ENCODE results near the gene RBBP9. TPM values are rescaled to one million over a fixed set of nuclear protein-coding genes. Genes with fewer than 3 reads are reported as not detected.

The RBBP9 gene
- total and polyA plus RNA-seq, 2 of the 4 experiments (the other 2 are of a cell fraction): 4.8 to 31.4 TPM

GRCh38 chr20:18529041-18529440 is 32.0 kb upstream of the RBBP9 start:
- H4K5ac ChIP-seq (ENCODE audit: low read depth, low read length): no peak overlapping the region
- no peak overlapping the region for H3K27ac ChIP-seq (ENCODE audit: insufficient read depth, low read length)
- peaks cover 2% of the 10 kb centered on the region for H3K4me1 ChIP-seq (ENCODE audit: control insufficient read depth, insufficient read depth, low read length)
- no peaks in the 10 kb centered on the region for H3K9me3 ChIP-seq (ENCODE audit: control insufficient read depth, insufficient read depth, low read length)
- no peaks in the 10 kb centered on the region for H4K20me1 ChIP-seq (ENCODE audit: insufficient read depth, low read length)
- no peak overlapping the region for H3K23ac ChIP-seq (ENCODE audit: low read depth, low read length)
- in situ Hi-C loops (cut with MboI; ENCODE audit: low sequenced_read_pairs) (loop anchor here (25.0 kb wide), 2 partner anchors 108 to 1508 kb away; no protein-coding TSS in a partner anchor), intact Hi-C loops (cut with micrococcal nuclease) (no loop called here), dilution Hi-C loops (cut with HindIII; ENCODE audit: low sequenced_read_pairs, unreplicated experiment) (no loop called here)
- H2BK20ac ChIP-seq (ENCODE audit: low read depth, low read length): no peak overlapping the region
- no peak overlapping the region for H3K4me3 ChIP-seq (ENCODE audit: insufficient read depth, low read depth, low read length)
- no peak overlapping the region for H2AK9ac ChIP-seq (replicated peaks; ENCODE audit: low read depth, low read length, poor library complexity)
- no peak overlapping the region for H3K18ac ChIP-seq (ENCODE audit: low read depth, low read length)
- H3K36me3 ChIP-seq (ENCODE audit: control insufficient read depth, insufficient read depth, low read length): peaks cover 60% of the 10 kb centered on the region
- H4K91ac ChIP-seq (ENCODE audit: insufficient read depth, low read depth, low read length): no peak overlapping the region
- H3K27me3 ChIP-seq (ENCODE audit: control insufficient read depth, insufficient read depth, low read length): no peaks in the 10 kb centered on the region
- no peak overlapping the region for H3K4ac ChIP-seq (ENCODE audit: low read depth, low read length)
- CTCF ChIA-PET: no interaction called here
- no peak overlapping the region for H3K4me2 ChIP-seq (ENCODE audit: low read depth, low read length)
- TF ChIP-seq MAFK (IDR thresholded peaks at IDR 0.05; ENCODE audit: low read depth, low read length) (no peak), FOS (IDR thresholded peaks at IDR 0.05; ENCODE audit: low read depth, low read length) (no peak), RCOR1 (IDR thresholded peaks at IDR 0.05; ENCODE audit: insufficient replicate concordance, low read length) (no peak), SMC3 (IDR thresholded peaks at IDR 0.05; ENCODE audit: low read depth, low read length) (no peak), BHLHE40 (IDR thresholded peaks at IDR 0.05; ENCODE audit: low read depth, low read length) (no peak), USF2 (IDR thresholded peaks at IDR 0.05; ENCODE audit: low read depth, low read length) (no peak), RFX5 (IDR thresholded peaks at IDR 0.05; ENCODE audit: low read depth, low read length) (no peak), RAD21 (IDR thresholded peaks at IDR 0.05; ENCODE audit: low read length) (no peak), MXI1 (IDR thresholded peaks at IDR 0.05; ENCODE audit: borderline replicate concordance, low read depth, low read length) (no peak), POLR2A (IDR thresholded peaks at IDR 0.05; ENCODE audit: low read depth, low read length) (no peak)
- TF ChIP-seq, protein P1, sequence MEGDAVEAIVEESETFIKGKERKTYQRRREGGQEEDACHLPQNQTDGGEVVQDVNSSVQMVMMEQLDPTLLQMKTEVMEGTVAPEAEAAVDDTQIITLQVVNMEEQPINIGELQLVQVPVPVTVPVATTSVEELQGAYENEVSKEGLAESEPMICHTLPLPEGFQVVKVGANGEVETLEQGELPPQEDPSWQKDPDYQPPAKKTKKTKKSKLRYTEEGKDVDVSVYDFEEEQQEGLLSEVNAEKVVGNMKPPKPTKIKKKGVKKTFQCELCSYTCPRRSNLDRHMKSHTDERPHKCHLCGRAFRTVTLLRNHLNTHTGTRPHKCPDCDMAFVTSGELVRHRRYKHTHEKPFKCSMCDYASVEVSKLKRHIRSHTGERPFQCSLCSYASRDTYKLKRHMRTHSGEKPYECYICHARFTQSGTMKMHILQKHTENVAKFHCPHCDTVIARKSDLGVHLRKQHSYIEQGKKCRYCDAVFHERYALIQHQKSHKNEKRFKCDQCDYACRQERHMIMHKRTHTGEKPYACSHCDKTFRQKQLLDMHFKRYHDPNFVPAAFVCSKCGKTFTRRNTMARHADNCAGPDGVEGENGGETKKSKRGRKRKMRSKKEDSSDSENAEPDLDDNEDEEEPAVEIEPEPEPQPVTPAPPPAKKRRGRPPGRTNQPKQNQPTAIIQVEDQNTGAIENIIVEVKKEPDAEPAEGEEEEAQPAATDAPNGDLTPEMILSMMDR (conservative IDR thresholded peaks at IDR 0.05; ENCODE audit: low read depth, low read length): no peak
- no peak overlapping the region for H3K56ac ChIP-seq (ENCODE audit: extremely low read depth, insufficient read depth, low read length)
- peaks cover 10% of the 10 kb centered on the region for H3K9me1 ChIP-seq (ENCODE audit: insufficient read depth, low read length)
- no TSS peak for BruUV-seq (replicated peaks)
- POLR2A ChIA-PET (ENCODE audit: unreplicated experiment): interaction anchor here (0.6 kb wide), 1 partner anchor 81 kb away, joined by 3 read pairs; no protein-coding TSS in a partner anchor
- DNase-seq (no peak), ATAC-seq (ENCODE audit: low read depth) (no peak)
- H2AFZ ChIP-seq (replicated peaks; ENCODE audit: low read length, poor library complexity): no peak overlapping the region
- no peak overlapping the region for H3K14ac ChIP-seq (replicated peaks; ENCODE audit: low read depth, low read length)
- H2AK5ac ChIP-seq (ENCODE audit: low read depth, low read length): no peak overlapping the region
- no peak overlapping the region for H3K9ac ChIP-seq (ENCODE audit: low read depth, low read length)
- no peak overlapping the region for H2BK15ac ChIP-seq (ENCODE audit: low read depth, low read length)
- no peak overlapping the region for H4K8ac ChIP-seq (ENCODE audit: low read depth in 2 of 2, low read length in 2 of 2)
- H3K79me1 ChIP-seq (ENCODE audit: low read depth in 1 of 2, low read length in 2 of 2): peaks cover 4 to 6% of the 10 kb centered on the region in 2 experiments; a peak in 3 of 4 replicates
- no peak overlapping the region for H2BK120ac ChIP-seq (ENCODE audit: low read depth, low read length)
- H2BK5ac ChIP-seq (ENCODE audit: low read depth, low read length, poor library complexity, severe bottlenecking): no peak overlapping the region
